HEK293 (cell line): ENCODE data around the gene SLC2A8.

Experiments used
- CTCF ChIA-PET: fragments of 350-600 bp; formaldehyde crosslinking; extraction: SDS; loops from one replicate; lab custom pipeline; 2021; ENCODE audit warnings: antibody characterized with exemption; lab: Yijun Ruan, JAX
- POLR2A ChIA-PET: fragments of 300-600 bp; formaldehyde crosslinking; extraction: SDS; loops from one replicate; lab custom pipeline; 2020; ENCODE audit warnings: antibody characterized with exemption, inconsistent platforms; lab: Yijun Ruan, JAX
- H3K27ac ChIP-seq: fragments of 200-500 bp; sonication (Bioruptor generic); 2 replicates; pipeline ENCODE4 v1.5.1; 2014; ENCODE audit warnings: low read depth, low read length, control low read depth, inconsistent platforms; ENCODE audit errors: extremely low read depth
- H3K36me3 ChIP-seq, 2 experiments: fragments of 200-500 bp in 1 of 2; sonication (Bioruptor generic) in 1 of 2; 1 replicate in 1 of 2; 2 replicates in 1 of 2; pipeline ENCODE4 v1.5.1; 2014 to 2017; ENCODE audit warnings: inconsistent platforms in 2 of 2, low read length in 2 of 2; ENCODE audit not compliant: control insufficient read depth in 2 of 2, insufficient read depth in 1 of 2
- H3K4me1 ChIP-seq: fragments of 200-500 bp; sonication (Bioruptor generic); 2 replicates; pipeline ENCODE4 v1.5.1; 2014; ENCODE audit warnings: mild to moderate bottlenecking, low read length, inconsistent platforms; ENCODE audit not compliant: control insufficient read depth, insufficient read depth
- H3K4me3 ChIP-seq: 2 replicates; pipeline ENCODE4 v1.5.1; 2011; ENCODE audit warnings: low read depth, mild to moderate bottlenecking, control low read depth, low read length, moderate library complexity
- H3K9me3 ChIP-seq: fragments of 200-500 bp; sonication (Bioruptor generic); 2 replicates; pipeline ENCODE4 v1.5.1; 2014; ENCODE audit warnings: low read depth, low read length, inconsistent platforms; ENCODE audit not compliant: control insufficient read depth, insufficient read depth
- HOXC10 ChIP-seq: sonication (generic); formaldehyde crosslinking; IDR thresholded peaks from 2 replicates; pipeline ENCODE4 v1.8.1; 2023; ENCODE audit warnings: mild to moderate bottlenecking, missing genetic modification reagents
- IKZF3 ChIP-seq: fragments of 450-650 bp; IDR thresholded peaks from 2 replicates; pipeline ENCODE4 v1.5.0; 2018; ENCODE audit warnings: missing biosample characterization, mild to moderate bottlenecking, missing genetic modification characterization, moderate library complexity
- KLF8 ChIP-seq: fragments of 450-650 bp; formaldehyde crosslinking; IDR thresholded peaks from 2 replicates; pipeline ENCODE4 v1.5.1; 2016; ENCODE audit warnings: missing biosample characterization, missing genetic modification characterization
- PRDM1 ChIP-seq: fragments of 450-650 bp; formaldehyde crosslinking; IDR thresholded peaks from 2 replicates; pipeline ENCODE4; 2016; ENCODE audit warnings: missing biosample characterization, missing genetic modification characterization
- SP2 ChIP-seq: fragments of 450-650 bp; formaldehyde crosslinking; IDR thresholded peaks from 2 replicates; pipeline ENCODE4 v1.5.1; 2016; ENCODE audit warnings: missing biosample characterization, missing genetic modification characterization
- ZBTB48 ChIP-seq: fragments of 450-650 bp; formaldehyde crosslinking; IDR thresholded peaks from 2 replicates; pipeline ENCODE4 v1.5.1; 2016; ENCODE audit warnings: missing biosample characterization, missing genetic modification characterization
- ZNF10 ChIP-seq: fragments of 450-650 bp; formaldehyde crosslinking; IDR thresholded peaks from 2 replicates; pipeline ENCODE4 v1.5.1; 2017; ENCODE audit warnings: missing biosample characterization, missing genetic modification characterization
- ZNF121 ChIP-seq: fragments of 450-650 bp; formaldehyde crosslinking; IDR thresholded peaks from 2 replicates; pipeline ENCODE4 v1.5.1; 2016; ENCODE audit warnings: missing biosample characterization, missing genetic modification characterization
- ZNF138 ChIP-seq: fragments of 450-650 bp; formaldehyde crosslinking; IDR thresholded peaks from 2 replicates; pipeline ENCODE4 v1.5.1; 2016; ENCODE audit warnings: missing biosample characterization, missing genetic modification characterization, borderline replicate concordance
- ZNF175 ChIP-seq: fragments of 450-650 bp; formaldehyde crosslinking; IDR thresholded peaks from 2 replicates; pipeline ENCODE4 v1.5.1; 2016; ENCODE audit warnings: missing biosample characterization, missing genetic modification characterization
- ZNF184 ChIP-seq: fragments of 450-650 bp; IDR thresholded peaks from 2 replicates; pipeline ENCODE4 v1.5.1; 2018; ENCODE audit warnings: missing biosample characterization, mild to moderate bottlenecking, missing genetic modification characterization
- ZNF2 ChIP-seq: fragments of 450-650 bp; formaldehyde crosslinking; IDR thresholded peaks from 2 replicates; pipeline ENCODE4 v1.5.1; 2016; ENCODE audit warnings: missing biosample characterization, missing genetic modification characterization
- ZNF341 ChIP-seq: fragments of 450-650 bp; formaldehyde crosslinking; IDR thresholded peaks from 2 replicates; pipeline ENCODE4; 2016; ENCODE audit warnings: low read depth, missing biosample characterization, missing genetic modification characterization
- ZNF510 ChIP-seq: fragments of 450-650 bp; formaldehyde crosslinking; IDR thresholded peaks from 2 replicates; pipeline ENCODE4 v1.5.1; 2018; ENCODE audit warnings: mild to moderate bottlenecking, missing genetic modification characterization, missing biosample characterization; ENCODE audit not compliant: insufficient replicate concordance
- ZNF521 ChIP-seq: fragments of 450-650 bp; formaldehyde crosslinking; IDR thresholded peaks from 2 replicates; pipeline ENCODE4 v1.5.1; 2017; ENCODE audit warnings: missing biosample characterization, mild to moderate bottlenecking, missing genetic modification characterization
- ZNF530 ChIP-seq: fragments of 450-650 bp; formaldehyde crosslinking; IDR thresholded peaks from 2 replicates; pipeline ENCODE4 v1.5.1; 2016; ENCODE audit warnings: low read depth, missing biosample characterization, missing genetic modification characterization
- ZNF555 ChIP-seq: fragments of 450-650 bp; formaldehyde crosslinking; conservative IDR thresholded peaks from 2 replicates; pipeline ENCODE4 v1.5.1; 2017; ENCODE audit warnings: missing biosample characterization, mild to moderate bottlenecking, missing genetic modification characterization, inconsistent platforms
- ZNF600 ChIP-seq: fragments of 450-650 bp; formaldehyde crosslinking; IDR thresholded peaks from 2 replicates; pipeline ENCODE4 v1.5.1; 2016; ENCODE audit warnings: missing biosample characterization, missing genetic modification characterization
- ZNF623 ChIP-seq: fragments of 450-650 bp; formaldehyde crosslinking; IDR thresholded peaks from 2 replicates; pipeline ENCODE4 v1.5.1; 2016; ENCODE audit warnings: missing biosample characterization, missing genetic modification characterization
- ZNF76 ChIP-seq: fragments of 450-650 bp; formaldehyde crosslinking; IDR thresholded peaks from 2 replicates; pipeline ENCODE4; 2016; ENCODE audit warnings: low read depth, missing biosample characterization, missing genetic modification characterization, borderline replicate concordance
- TF ChIP-seq, protein P1 (sequence below): fragments of 450-650 bp; formaldehyde crosslinking; IDR thresholded peaks from 2 replicates; pipeline ENCODE4 v1.5.1; 2016; ENCODE audit warnings: missing biosample characterization, missing genetic modification characterization, borderline replicate concordance
- TF ChIP-seq, protein P2 (sequence below): fragments of 450-650 bp; formaldehyde crosslinking; IDR thresholded peaks from 2 replicates; pipeline ENCODE4 v1.5.1; 2016; ENCODE audit warnings: missing biosample characterization, missing genetic modification characterization

The SLC2A8 gene

DNA sequence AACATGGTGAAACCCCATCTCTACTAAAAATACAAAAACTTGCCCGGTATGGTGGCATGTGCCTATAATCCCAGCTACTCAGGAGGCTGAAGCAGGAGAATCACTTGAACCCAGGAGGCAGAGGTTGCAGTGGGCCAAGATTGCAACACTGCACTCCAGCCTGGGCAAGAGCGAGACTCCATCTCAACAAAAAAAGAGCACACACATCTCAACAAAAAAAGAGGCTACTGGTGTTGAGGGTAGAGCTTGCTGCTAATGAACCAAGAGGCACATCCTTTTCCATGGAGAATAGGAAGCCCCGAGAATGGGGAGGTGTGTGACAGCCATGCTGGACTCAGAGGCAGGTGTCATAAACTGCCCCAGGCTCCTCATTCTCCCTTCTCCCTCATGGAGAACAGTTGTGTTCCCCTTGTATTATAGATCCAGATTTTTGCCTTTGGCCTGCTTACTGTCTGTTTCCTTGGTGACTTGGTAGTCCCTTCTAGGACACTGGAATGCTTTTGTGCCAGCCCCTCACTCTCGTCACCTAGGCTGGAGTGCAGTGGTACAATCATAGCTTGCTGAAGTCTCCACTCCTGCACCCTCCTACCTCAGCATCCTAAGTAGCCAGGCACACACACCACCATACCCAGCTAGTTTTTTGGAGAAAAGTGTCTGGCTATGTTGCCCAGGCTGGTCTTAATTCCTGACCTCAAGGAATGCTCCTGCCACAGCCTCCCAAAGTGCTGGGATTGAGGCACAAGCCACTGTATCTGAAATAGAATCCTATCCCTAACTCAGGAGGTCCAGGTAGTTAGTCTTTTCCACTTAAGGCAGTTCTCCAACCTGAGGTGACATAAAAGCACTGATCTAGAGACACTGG lies 49.1 kb downstream of the SLC2A8 start:
- peaks cover 5 to 89% of the 10 kb centered on the region in 2 experiments; a peak in 2 of 3 replicates for H3K36me3 ChIP-seq
- no peak for TF ChIP-seq ZNF341 (tag by site-specific recombination)
- peak; percentile 94 for TF ChIP-seq ZNF121 (tag by site-specific recombination)
- TF ChIP-seq ZNF138 (tag by site-specific recombination), result no peak
- TF ChIP-seq ZNF521, result no peak
- no peaks in the 10 kb centered on the region for H3K4me1 ChIP-seq
- ChIA-PET POLR2A (interaction anchor here (1.2 to 2.4 kb wide), 3 partner anchors 11 to 58 kb away, joined by 5 to 10 read pairs (median 10); partner anchors contain the start of gene ZNF79), CTCF (interaction anchor here (0.5 kb wide), 1 partner anchor 197 kb away, joined by 4 read pairs; no protein-coding TSS in a partner anchor)
- H3K27ac ChIP-seq, result no peak overlapping the region
- H3K9me3 ChIP-seq, result no peaks in the 10 kb centered on the region
- no peak overlapping the region for H3K4me3 ChIP-seq

DNA sequence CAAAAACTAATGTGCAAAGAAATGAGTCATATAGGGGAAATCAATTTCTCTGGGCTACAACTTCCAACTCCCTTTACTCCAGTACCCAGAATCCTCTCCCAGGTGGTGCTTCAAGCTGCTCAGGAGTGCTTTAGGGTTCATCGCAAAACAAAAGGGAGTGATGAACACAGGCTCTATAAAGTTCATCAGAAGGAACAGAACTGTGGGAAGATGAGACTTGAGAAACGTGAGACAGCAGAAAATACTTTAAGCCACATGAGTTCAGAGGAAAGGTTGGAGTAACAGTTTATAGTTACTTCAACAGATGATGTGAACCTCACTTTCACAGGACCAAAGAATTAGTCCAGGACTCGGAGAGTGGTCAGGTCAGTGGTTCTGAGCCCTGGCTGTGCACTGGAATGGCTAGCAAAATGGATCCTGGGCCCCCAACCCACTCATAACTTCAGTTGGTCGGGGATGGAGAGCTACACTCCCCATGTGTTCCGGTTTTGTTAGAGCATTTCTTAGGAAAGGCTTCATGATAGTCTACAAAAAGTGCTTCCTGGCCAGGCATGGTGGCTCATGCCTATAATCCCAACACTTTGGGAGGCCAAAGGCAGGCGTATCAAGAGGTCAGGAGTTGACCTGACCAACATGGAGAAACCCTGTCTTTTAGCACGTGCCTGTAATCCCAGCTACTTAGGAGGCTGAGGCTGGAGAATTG lies 49.9 kb downstream of the SLC2A8 start:
- H3K36me3 ChIP-seq, result peaks cover 5 to 85% of the 10 kb centered on the region in 2 experiments; a peak in 2 of 3 replicates
- no peaks in the 10 kb centered on the region for H3K9me3 ChIP-seq
- H3K27ac ChIP-seq, result no peak overlapping the region
- TF ChIP-seq ZNF600, result 0 out of 2 replicates have a peak, but pooled peaks have one; percentile 16
- 0 out of 2 replicates have a peak, but pooled peaks have one; percentile 10 for TF ChIP-seq ZNF184 (tag by site-specific recombination)
- TF ChIP-seq, protein P1, sequence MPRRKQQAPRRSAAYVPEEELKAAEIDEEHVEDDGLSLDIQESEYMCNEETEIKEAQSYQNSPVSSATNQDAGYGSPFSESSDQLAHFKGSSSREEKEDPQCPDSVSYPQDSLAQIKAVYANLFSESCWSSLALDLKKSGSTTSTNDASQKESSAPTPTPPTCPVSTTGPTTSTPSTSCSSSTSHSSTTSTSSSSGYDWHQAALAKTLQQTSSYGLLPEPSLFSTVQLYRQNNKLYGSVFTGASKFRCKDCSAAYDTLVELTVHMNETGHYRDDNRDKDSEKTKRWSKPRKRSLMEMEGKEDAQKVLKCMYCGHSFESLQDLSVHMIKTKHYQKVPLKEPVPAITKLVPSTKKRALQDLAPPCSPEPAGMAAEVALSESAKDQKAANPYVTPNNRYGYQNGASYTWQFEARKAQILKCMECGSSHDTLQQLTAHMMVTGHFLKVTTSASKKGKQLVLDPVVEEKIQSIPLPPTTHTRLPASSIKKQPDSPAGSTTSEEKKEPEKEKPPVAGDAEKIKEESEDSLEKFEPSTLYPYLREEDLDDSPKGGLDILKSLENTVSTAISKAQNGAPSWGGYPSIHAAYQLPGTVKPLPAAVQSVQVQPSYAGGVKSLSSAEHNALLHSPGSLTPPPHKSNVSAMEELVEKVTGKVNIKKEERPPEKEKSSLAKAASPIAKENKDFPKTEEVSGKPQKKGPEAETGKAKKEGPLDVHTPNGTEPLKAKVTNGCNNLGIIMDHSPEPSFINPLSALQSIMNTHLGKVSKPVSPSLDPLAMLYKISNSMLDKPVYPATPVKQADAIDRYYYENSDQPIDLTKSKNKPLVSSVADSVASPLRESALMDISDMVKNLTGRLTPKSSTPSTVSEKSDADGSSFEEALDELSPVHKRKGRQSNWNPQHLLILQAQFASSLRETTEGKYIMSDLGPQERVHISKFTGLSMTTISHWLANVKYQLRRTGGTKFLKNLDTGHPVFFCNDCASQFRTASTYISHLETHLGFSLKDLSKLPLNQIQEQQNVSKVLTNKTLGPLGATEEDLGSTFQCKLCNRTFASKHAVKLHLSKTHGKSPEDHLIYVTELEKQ (tag by site-specific recombination), result no peak
- TF ChIP-seq KLF8, result no peak
- TF ChIP-seq ZNF530 (tag by site-specific recombination), result no peak
- no peak for TF ChIP-seq HOXC10 (CRISPR knock-in tag)
- TF ChIP-seq ZNF2 (tag by site-specific recombination), result no peak
- TF ChIP-seq ZNF623 (tag by site-specific recombination), result no peak
- 0 out of 2 replicates have a peak, but pooled peaks have one; percentile 22 for TF ChIP-seq ZNF76 (tag by site-specific recombination)
- TF ChIP-seq PRDM1 (tag by site-specific recombination), result peak; percentile 47
- peak; percentile 30; the same call in 1 of the 2 replicates for TF ChIP-seq ZBTB48 (tag by site-specific recombination)
- TF ChIP-seq ZNF10 (tag by site-specific recombination), result peak; percentile 73
- TF ChIP-seq, protein P2, sequence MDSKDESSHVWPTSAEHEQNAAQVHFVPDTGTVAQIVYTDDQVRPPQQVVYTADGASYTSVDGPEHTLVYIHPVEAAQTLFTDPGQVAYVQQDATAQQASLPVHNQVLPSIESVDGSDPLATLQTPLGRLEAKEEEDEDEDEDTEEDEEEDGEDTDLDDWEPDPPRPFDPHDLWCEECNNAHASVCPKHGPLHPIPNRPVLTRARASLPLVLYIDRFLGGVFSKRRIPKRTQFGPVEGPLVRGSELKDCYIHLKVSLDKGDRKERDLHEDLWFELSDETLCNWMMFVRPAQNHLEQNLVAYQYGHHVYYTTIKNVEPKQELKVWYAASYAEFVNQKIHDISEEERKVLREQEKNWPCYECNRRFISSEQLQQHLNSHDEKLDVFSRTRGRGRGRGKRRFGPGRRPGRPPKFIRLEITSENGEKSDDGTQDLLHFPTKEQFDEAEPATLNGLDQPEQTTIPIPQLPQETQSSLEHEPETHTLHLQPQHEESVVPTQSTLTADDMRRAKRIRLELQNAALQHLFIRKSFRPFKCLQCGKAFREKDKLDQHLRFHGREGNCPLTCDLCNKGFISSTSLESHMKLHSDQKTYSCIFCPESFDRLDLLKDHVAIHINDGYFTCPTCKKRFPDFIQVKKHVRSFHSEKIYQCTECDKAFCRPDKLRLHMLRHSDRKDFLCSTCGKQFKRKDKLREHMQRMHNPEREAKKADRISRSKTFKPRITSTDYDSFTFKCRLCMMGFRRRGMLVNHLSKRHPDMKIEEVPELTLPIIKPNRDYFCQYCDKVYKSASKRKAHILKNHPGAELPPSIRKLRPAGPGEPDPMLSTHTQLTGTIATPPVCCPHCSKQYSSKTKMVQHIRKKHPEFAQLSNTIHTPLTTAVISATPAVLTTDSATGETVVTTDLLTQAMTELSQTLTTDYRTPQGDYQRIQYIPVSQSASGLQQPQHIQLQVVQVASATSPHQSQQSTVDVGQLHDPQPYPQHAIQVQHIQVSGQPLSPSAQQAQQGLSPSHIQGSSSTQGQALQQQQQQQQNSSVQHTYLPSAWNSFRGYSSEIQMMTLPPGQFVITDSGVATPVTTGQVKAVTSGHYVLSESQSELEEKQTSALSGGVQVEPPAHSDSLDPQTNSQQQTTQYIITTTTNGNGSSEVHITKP, result no peak
- TF ChIP-seq ZNF510 (tag by site-specific recombination), result no peak
- 0 out of 2 replicates have a peak, but pooled peaks have one; percentile 10 for TF ChIP-seq IKZF3
- TF ChIP-seq ZNF175, result no peak
- no peak for TF ChIP-seq ZNF555 (tag by site-specific recombination)
- no peak for TF ChIP-seq SP2 (tag by site-specific recombination)
- H3K4me3 ChIP-seq, result no peak overlapping the region
- no peaks in the 10 kb centered on the region for H3K4me1 ChIP-seq
- POLR2A ChIA-PET, result interaction anchor here (0.7 to 2.4 kb wide), 6 partner anchors 12 to 222 kb away, joined by 3 to 10 read pairs (median 5); partner anchors contain the start of gene ZNF79
- CTCF ChIA-PET, result interaction anchor here (0.6 to 0.7 kb wide), 2 partner anchors 87 to 226 kb away, joined by 3 to 6 read pairs; no protein-coding TSS in a partner anchor
